Heart left ventricle (tissue), 13 donors: Measurements from ENCODE around the gene GALNT2.

Experiments used
- POLR2A ChIP-seq, 2 donors: fragments of 450-650 bp; IDR thresholded peaks; one replicate each; pipeline ENCODE4 v1.6.1; 2017; ENCODE audit warnings: antibody characterized with exemption in 2 of 2, mild to moderate bottlenecking in 2 of 2, moderate library complexity in 2 of 2
- TF ChIP-seq, protein P1 (sequence below), 12 donors: fragments of 200-600 bp; sonication (generic) in 4 of 12; IDR thresholded peaks; one replicate each; pipeline versions ENCODE4 v1.5.0 to v1.8.0; 2018 to 2022; ENCODE audit warnings: antibody characterized with exemption in 12 of 12, mild to moderate bottlenecking in 5 of 12
- donor health status: ischemic (EF 13 %, LVEDD 7.1; RV severe dilation, severe dysfunction).
- donor health status: DM: no; HTN: yes; CAD: no.
- donor health status: DM: no; HTN: no; CAD: no.
- donor health status: ischemic (EF 25% LVEDD 6.9; RV normal size, moderate dysfunction).
- donor health status: ischemic (EF 25% LVEDD 5.7; RV mildly dilated, moderate dysfunction).
- donor health status: ischemic (EF 35%, LVEDD 5.7; RV mildly dilated, moderate dysfunction).
- donor health status: nonischemic (EF 11% LVEDD 7.7; RV severe dilation, severe dysfunction).
- donor health status: DM: yes; HTN: yes; CAD: no.
- donor health status: PGD.
- donor health status: ischemic (EF 29% LVEDD 5.4; RV normal size, mild dysfunction).
- donor health status: nonischemic (EF 23%, LVEDD 6.1; RV moderate dilation, normal function).

DNA sequence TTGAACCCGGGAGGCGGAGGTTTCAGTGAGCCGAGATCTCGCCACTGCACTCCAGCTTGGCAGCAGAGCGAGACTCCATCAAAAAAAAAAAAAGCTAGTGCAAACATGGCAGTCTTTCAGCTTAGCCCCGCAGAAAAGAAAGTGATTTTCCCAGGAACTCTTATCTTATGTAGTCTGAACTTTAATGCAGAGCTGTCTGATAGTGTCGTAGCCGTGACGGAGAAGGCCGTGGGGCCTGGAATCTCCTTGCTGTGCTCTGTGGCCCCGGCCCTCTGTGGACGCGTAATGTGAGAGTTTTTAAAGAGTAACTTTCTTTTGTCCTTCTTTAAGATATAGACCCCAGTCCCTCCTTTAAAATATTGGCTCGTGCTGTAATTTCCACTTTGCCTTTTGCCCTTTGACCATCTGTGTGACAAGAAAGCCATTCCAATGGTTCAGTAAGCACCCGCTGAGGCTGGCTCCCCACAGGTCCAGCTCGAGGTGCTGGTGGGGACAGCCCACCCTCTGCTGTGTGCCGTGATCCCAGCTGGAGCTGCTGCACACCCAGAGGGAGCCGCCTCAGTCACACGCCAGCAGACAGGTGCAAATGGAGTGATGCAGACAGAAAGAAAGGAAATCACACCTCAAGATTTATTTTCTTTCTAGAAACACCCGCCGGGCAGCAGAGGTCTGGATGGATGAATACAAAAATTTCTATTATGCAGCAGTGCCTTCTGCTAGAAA is 195.1 kb downstream of the GALNT2 start:
- TF ChIP-seq, protein P1, sequence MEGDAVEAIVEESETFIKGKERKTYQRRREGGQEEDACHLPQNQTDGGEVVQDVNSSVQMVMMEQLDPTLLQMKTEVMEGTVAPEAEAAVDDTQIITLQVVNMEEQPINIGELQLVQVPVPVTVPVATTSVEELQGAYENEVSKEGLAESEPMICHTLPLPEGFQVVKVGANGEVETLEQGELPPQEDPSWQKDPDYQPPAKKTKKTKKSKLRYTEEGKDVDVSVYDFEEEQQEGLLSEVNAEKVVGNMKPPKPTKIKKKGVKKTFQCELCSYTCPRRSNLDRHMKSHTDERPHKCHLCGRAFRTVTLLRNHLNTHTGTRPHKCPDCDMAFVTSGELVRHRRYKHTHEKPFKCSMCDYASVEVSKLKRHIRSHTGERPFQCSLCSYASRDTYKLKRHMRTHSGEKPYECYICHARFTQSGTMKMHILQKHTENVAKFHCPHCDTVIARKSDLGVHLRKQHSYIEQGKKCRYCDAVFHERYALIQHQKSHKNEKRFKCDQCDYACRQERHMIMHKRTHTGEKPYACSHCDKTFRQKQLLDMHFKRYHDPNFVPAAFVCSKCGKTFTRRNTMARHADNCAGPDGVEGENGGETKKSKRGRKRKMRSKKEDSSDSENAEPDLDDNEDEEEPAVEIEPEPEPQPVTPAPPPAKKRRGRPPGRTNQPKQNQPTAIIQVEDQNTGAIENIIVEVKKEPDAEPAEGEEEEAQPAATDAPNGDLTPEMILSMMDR (IDR thresholded peaks at IDR 0.05), result no peak
- TF ChIP-seq POLR2A (IDR thresholded peaks at IDR 0.05), result no peak
